Measurements from ENCODE around the gene PRKCE. TPM values are rescaled to one million over a fixed set of nuclear protein-coding genes. Genes with fewer than 3 reads are reported as not detected.

PRKCE gene
- total and polyA plus RNA-seq, 11 donors: 4.1 to 22.3 (median 16.2) TPM

DNA sequence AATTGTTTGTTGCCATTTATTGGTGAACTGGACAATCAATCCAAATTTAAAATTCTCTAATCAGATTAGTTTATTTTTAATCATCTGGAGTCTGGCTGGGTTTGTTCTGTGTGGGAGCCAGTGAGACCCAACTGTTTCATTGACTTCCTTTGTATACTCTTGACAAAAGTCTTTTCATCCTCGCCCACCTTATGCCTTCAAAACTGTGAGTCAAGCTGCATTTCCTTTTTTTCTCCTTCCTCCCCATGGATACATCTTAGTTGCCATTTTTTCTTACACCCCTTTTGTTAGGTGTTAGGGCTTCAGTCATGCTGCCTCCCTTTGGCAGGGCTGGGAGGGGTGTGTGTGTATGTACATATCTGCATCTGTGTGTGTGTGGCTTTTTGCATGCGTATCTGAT, 117.6 kb downstream of the PRKCE start:
- Histone ChIP-seq H3K4me1 (peaks cover 0 to 76% (median 35%) of the 10 kb centered on the region in 12 donors), H3K27ac (no peak overlapping the region), H3K9me3 (no peaks in the 10 kb centered on the region), H3K27me3 (no peaks in the 10 kb centered on the region), H3K4me3 (no peak overlapping the region), H3K36me3 (no peaks in the 10 kb centered on the region)
- no peak for ATAC-seq
- TF ChIP-seq CTCF (IDR thresholded peaks at IDR 0.05) (no peak), POLR2A (IDR thresholded peaks at IDR 0.05) (no peak)
- 93 to 98% (median 94%) methylated on average over 2 of the region's 2 CpGs for WGBS, 4 donors
- intact Hi-C loops (cut with DNase I): no loop called here
- no peak for DNase-seq

DNA sequence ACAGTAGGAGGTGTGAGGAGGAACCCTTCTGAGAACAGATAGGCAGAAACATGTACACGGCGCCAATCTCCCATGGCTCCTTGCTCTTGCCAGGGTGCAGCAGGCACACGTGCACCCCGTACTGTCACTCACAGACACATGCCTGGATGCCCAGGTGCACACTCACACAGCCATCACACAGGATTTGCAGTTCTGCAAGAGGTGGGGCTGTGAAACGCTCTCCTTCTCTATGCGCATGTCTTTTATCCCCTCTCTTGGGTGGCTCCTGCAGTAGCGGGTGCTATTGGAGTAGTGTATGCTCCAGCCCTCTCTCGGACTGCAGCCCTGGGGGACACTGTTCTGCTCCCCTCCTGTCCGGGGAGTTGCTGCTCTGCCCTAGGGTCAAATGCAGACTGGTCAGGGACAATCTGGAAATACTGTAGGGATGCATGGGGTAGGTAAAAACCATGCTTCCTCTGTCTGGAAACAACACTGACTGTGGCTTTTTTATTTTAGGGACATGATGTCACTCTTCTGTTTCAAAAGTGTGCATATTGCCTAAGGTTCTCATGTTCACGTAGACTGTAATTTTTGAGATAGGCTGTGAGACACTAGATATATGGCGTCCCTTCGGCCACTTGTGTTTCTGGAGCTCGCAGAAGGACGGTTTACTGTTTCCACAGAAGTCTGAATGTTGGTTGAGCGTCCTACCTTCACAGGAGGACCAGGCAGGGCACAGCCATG, 118.5 kb downstream of the PRKCE start:
- Histone ChIP-seq H3K36me3 (no peaks in the 10 kb centered on the region), H3K4me3 (no peak overlapping the region), H3K27me3 (no peaks in the 10 kb centered on the region), H3K27ac (peak overlapping the region in 5 of 12 donors; percentile 55 to 81 (median 80)), H3K4me1 (peaks cover 0 to 79% (median 40%) of the 10 kb centered on the region in 12 donors), H3K9me3 (no peaks in the 10 kb centered on the region)
- DNase-seq: no peak
- ATAC-seq: no peak
- TF ChIP-seq CTCF (IDR thresholded peaks at IDR 0.05) (no peak), POLR2A (IDR thresholded peaks at IDR 0.05) (no peak)
- intact Hi-C loops (cut with DNase I): loop anchor here in 5 of 10 donors (2.0 to 10.0 kb wide), 4 partner anchors 119 to 167 kb away; partner anchors contain the start of gene PRKCE (in 2 of the 5)
- WGBS, 4 donors: 84 to 89% (median 86%) methylated on average over 13 to 15 of the region's 15 CpGs

- ATAC-seq: no peak
- intact Hi-C loops (cut with DNase I): loop anchor here in 5 of 10 donors (2.0 to 10.0 kb wide), 4 partner anchors 120 to 166 kb away; partner anchors contain the start of gene PRKCE (in 2 of the 5)
- peak overlapping the region; percentile 55 to 81 (median 76) for H3K27ac ChIP-seq
- no peak for DNase-seq
- whole genome bisulfite sequencing, 4 donors: 60 to 73% (median 67%) methylated on average over 1 of the region's 1 CpG
- TF ChIP-seq POLR2A (IDR thresholded peaks at IDR 0.05): no peak
- no peak for TF ChIP-seq CTCF (IDR thresholded peaks at IDR 0.05)
- H3K27me3 ChIP-seq: no peaks in the 10 kb centered on the region
- no peaks in the 10 kb centered on the region for H3K36me3 ChIP-seq
- peak overlapping the region in 8 of 12 donors; percentile 20 to 43 (median 34) for H3K4me3 ChIP-seq
- H3K9me3 ChIP-seq: no peaks in the 10 kb centered on the region
- peaks cover 0 to 78% (median 35%) of the 10 kb centered on the region in 12 donors for H3K4me1 ChIP-seq
Observed at GRCh38 chr2:45770811-45771210, 119.3 kb downstream of the PRKCE start.

GRCh38 chr2:45771261-45771660, 119.8 kb downstream of the PRKCE start:
- 5 to 13% (median 10%) methylated on average over 9 to 10 of the region's 10 CpGs for WGBS, 4 donors
- peaks cover 0 to 73% (median 31%) of the 10 kb centered on the region in 12 donors for H3K4me1 ChIP-seq
- peak; percentile 93 to 94 (median 94) for ATAC-seq
- intact Hi-C loops (cut with DNase I): loop anchor here in 5 of 10 donors (2.0 to 10.0 kb wide), 4 partner anchors 120 to 166 kb away; partner anchors contain the start of gene PRKCE (in 2 of the 5)
- no peaks in the 10 kb centered on the region for H3K9me3 ChIP-seq
- H3K36me3 ChIP-seq: no peaks in the 10 kb centered on the region
- H3K4me3 ChIP-seq: peak overlapping the region in 8 of 12 donors; percentile 20 to 43 (median 34)
- peak; percentile 76 to 87 (median 81) for DNase-seq
- no peaks in the 10 kb centered on the region for H3K27me3 ChIP-seq
- H3K27ac ChIP-seq: peak overlapping the region; percentile 55 to 81 (median 76)
- TF ChIP-seq POLR2A (IDR thresholded peaks at IDR 0.05): no peak
- peak in 2 of 12 donors; percentile 10 to 12 for TF ChIP-seq CTCF (IDR thresholded peaks at IDR 0.05)
